GM12878 (cell line): ENCODE results near the gene NIN. TPM values are rescaled to one million over a fixed set of nuclear protein-coding genes. Genes with fewer than 3 reads are reported as not detected.

Experiments used
- ATAC-seq: fragments of 200-7000 bp; cut with Tn5 transposase; 3 replicates; pipeline ENCODE4 v1.9.1; 2020; ENCODE audit warnings: mild to moderate bottlenecking, moderate library complexity
- BruUV-seq: library from RNA; stranded (reverse); fragments of 400-500 nt; replicated peaks from 2 replicates; lab custom pipeline; 2021; lab: Mats Ljungman, UMichigan
- CTCF ChIA-PET: fragments of 300-600 bp; sonication (Branson Sonifier 250); formaldehyde crosslinking; extraction: SDS; loops from one replicate; lab custom pipeline; 2021; ENCODE audit warnings: inconsistent platforms; lab: Yijun Ruan, JAX
- POLR2A ChIA-PET: fragments of 350-600 bp; formaldehyde crosslinking; extraction: SDS; loops from one replicate; lab custom pipeline; 2021; ENCODE audit warnings: inconsistent platforms; lab: Charles Lee
- RAD21 ChIA-PET: fragments of 300-600 bp; sonication (Branson Sonifier 250); formaldehyde crosslinking; loops from one replicate; lab custom pipeline; 2023; ENCODE audit warnings: antibody characterized with exemption; ENCODE audit not compliant: unreplicated experiment; lab: Charles Lee
- SMC1A ChIA-PET: fragments of 300-600 bp; sonication (Branson Sonifier 250); formaldehyde crosslinking; loops from one replicate; lab custom pipeline; 2023; ENCODE audit not compliant: unreplicated experiment, uncharacterized antibody; lab: Charles Lee
- DNase-seq: peaks from one replicate; pipeline ENCODE4 v3.0.0-alpha.2; 2011; ENCODE audit warnings: low read depth, low spot score
- FAIRE-seq: peaks from 3 replicates; lab custom pipeline; 2011; peaks lifted over from hg19 to GRCh38; lab: Jason Lieb, UNC
- H2AFZ ChIP-seq: 2 replicates; pipeline ENCODE4 v1.6.0; 2011; ENCODE audit warnings: low read depth, low read length, control low read depth; ENCODE audit not compliant: control insufficient read depth
- H3K27ac ChIP-seq: 2 replicates; pipeline ENCODE4 v1.5.1; 2011; ENCODE audit warnings: control low read depth; ENCODE audit not compliant: control insufficient read depth, insufficient read depth
- H3K27me3 ChIP-seq, 2 experiments: replicated peaks in 1 of 2; 2 replicates each; pipeline versions ENCODE4 v1.6.0 to v1.6.1; 2011; ENCODE audit warnings: low read length in 1 of 2; ENCODE audit not compliant: control insufficient read depth in 2 of 2, insufficient read depth in 2 of 2
- H3K36me3 ChIP-seq, 2 experiments: 2 replicates each; pipeline ENCODE4 v1.5.1; 2011; ENCODE audit warnings: low read length in 1 of 2; ENCODE audit not compliant: control insufficient read depth in 2 of 2, insufficient read depth in 2 of 2
- H3K4me1 ChIP-seq: 2 replicates; pipeline ENCODE4 v1.6.1; 2011; ENCODE audit warnings: mild to moderate bottlenecking, low read length, moderate library complexity, mixed read lengths; ENCODE audit not compliant: control insufficient read depth, insufficient read depth
- H3K4me2 ChIP-seq: 2 replicates; pipeline ENCODE4 v1.6.0; 2011; ENCODE audit warnings: control low read depth; ENCODE audit not compliant: control insufficient read depth, insufficient read depth
- H3K4me3 ChIP-seq: fragments of 200-600 bp; sonication (generic); 2 replicates; pipeline ENCODE4 v1.5.1; 2016
- H3K79me2 ChIP-seq: 2 replicates; pipeline ENCODE4 v1.6.0; 2011; ENCODE audit warnings: low read length; ENCODE audit not compliant: control insufficient read depth, insufficient read depth
- H3K9ac ChIP-seq: 2 replicates; pipeline ENCODE4 v1.8.0; 2011; ENCODE audit warnings: low read length, control low read depth, mixed read lengths; ENCODE audit not compliant: control insufficient read depth, insufficient read depth
- H3K9me3 ChIP-seq: replicated peaks from 3 replicates; pipeline ENCODE4 v1.5.1; 2011; ENCODE audit warnings: mild to moderate bottlenecking, low read length; ENCODE audit not compliant: control insufficient read depth, insufficient read depth
- H4K20me1 ChIP-seq: 2 replicates; pipeline ENCODE4 v1.6.0; 2011; ENCODE audit not compliant: control insufficient read depth, insufficient read depth
- KDM1A ChIP-seq: fragments of 200-600 bp; sonication (generic); IDR thresholded peaks from 2 replicates; pipeline ENCODE4 v1.6.1; 2016; ENCODE audit warnings: borderline replicate concordance
- MYB ChIP-seq: fragments of 150-350 bp; IDR thresholded peaks from 2 replicates; pipeline ENCODE4 v1.6.1; 2014; ENCODE audit warnings: mild to moderate bottlenecking, low read depth, low read length, borderline replicate concordance
- RFX5 ChIP-seq: IDR thresholded peaks from 2 replicates; pipeline ENCODE4 v1.6.1; 2011; ENCODE audit warnings: low read depth, low read length, improper control_type of control experiment
- SP1 ChIP-seq: IDR thresholded peaks from one replicate; pipeline ENCODE4 v1.6.1; 2011; ENCODE audit warnings: low read depth, low read length
- STAT1 ChIP-seq: fragments of 450-650 bp; conservative IDR thresholded peaks from 2 replicates; pipeline ENCODE4 v1.6.1; 2014; ENCODE audit warnings: antibody characterized with exemption, mild to moderate bottlenecking
- TCF12 ChIP-seq: IDR thresholded peaks from 2 replicates; pipeline ENCODE4 v1.6.1; 2011; ENCODE audit warnings: low read depth, mild to moderate bottlenecking, low read length
- USF2 ChIP-seq: IDR thresholded peaks from 2 replicates; pipeline ENCODE4 v1.6.1; 2011; ENCODE audit warnings: low read depth, low read length, improper control_type of control experiment, borderline replicate concordance
- YBX1 ChIP-seq: fragments of 450-650 bp; IDR thresholded peaks from 2 replicates; pipeline ENCODE4 v1.6.1; 2016; ENCODE audit warnings: antibody characterized with exemption
- WGBS: methylation state at CpG from one replicate; pipeline ENCODE4 v1.1.6; 2016; ENCODE audit warnings: low lambda C conversion rate; ENCODE audit not compliant: insufficient replicate concordance, insufficient coverage; ENCODE audit errors: missing lambda C conversion rate; 5-methylcytosine and 5-hydroxymethylcytosine counted together
- in situ Hi-C: fragments of 300-500 bp; cut with MboI; formaldehyde crosslinking; loops from 9 replicates; pipeline ENCODE4 v1.14.3; 2018; ENCODE audit warnings: mixed read lengths
- intact Hi-C: fragments of 100-400 bp; cut with micrococcal nuclease; formaldehyde crosslinking; loops from one replicate; pipeline ENCODE4 v1.14.2; 2022; ENCODE audit not compliant: unreplicated experiment
- polyA plus RNA-seq, 11 experiments: library from polyadenylated mRNA; depleted of rRNA in 4 of 11; unstranded in 6 of 11; stranded (reverse) in 5 of 11; fragments of >200 nt; fragmentation: Nextera tagmentation in 4 of 11; fragmentation: Illumina TruSeq in 1 of 11; extraction: Ambion mirVana in 4 of 11; extraction: Trizol in 1 of 11; gene quantifications; 1 replicate in 1 of 11; 2 replicates in 10 of 11; pipeline versions ENCODE4 v1.2.1 to v1.2.3, GENCODE V29; 2011 to 2016; ENCODE audit warnings: inconsistent platforms in 2 of 11, missing spikeins in 2 of 11, low read depth in 1 of 11
- total RNA-seq, 4 experiments: library from RNA; depleted of rRNA in 3 of 4; stranded (reverse); fragments of >200 nt in 3 of 4; fragmentation: Illumina TruSeq in 1 of 4; extraction: Trizol in 1 of 4; gene quantifications; 2 replicates each; pipeline versions ENCODE4 v1.2.1 to v1.2.3, GENCODE V29; 2013 to 2021

Gene NIN
- total and polyA plus RNA-seq, 10 of the 15 experiments (the other 5 are each of a cell fraction or from before 2014, with no cell fraction given) = 16.2 to 135 (median 70.3) TPM

DNA sequence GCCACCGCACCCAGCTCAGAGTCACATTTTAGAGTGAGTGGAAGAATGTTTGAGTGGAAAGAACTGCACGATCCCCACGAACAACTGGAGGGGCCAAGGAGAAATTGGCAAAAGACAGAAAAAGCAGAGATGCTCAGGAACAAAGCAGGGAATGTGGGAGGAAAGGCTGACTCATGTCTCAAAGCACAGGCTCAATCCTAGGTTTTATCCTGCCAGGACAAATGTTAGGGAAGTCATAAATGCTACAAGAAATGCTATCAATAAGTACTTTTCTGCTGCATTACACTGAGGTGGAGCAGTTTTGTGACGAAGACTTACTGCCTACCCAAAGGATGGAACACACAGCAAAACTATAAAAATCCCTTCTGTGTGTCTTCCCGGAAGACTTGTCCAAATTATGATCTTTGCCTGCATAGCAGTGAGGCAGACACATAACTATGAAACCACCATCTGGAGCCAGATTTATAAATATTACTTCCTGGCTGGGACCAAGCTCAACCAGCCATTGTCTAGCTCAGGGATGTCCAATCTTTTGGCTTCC lies 26.7 kb downstream of the NIN start:
- CTCF ChIA-PET = interaction anchor here (1.1 to 2.9 kb wide), 6 partner anchors 8 to 185 kb away, joined by 3 to 8 read pairs (median 4); no protein-coding TSS in a partner anchor
- FAIRE-seq (no peak), ATAC-seq (no peak), DNase-seq (no peak)
- WGBS = 91% methylated on average over 5 of the region's 5 CpGs
- POLR2A ChIA-PET = interaction anchor here (1.0 to 1.1 kb wide), 3 partner anchors 14 to 24 kb away, joined by 3 to 4 read pairs (median 4); no protein-coding TSS in a partner anchor
- SMC1A ChIA-PET = interaction anchor here (1.7 to 2.2 kb wide), 3 partner anchors 10 to 16 kb away, joined by 5 to 8 read pairs (median 5); no protein-coding TSS in a partner anchor
- Histone ChIP-seq H3K4me2 (no peak overlapping the region), H3K4me1 (no peaks in the 10 kb centered on the region), H4K20me1 (no peaks in the 10 kb centered on the region), H3K9me3 (no peaks in the 10 kb centered on the region), H3K36me3 (peaks cover 13 to 25% of the 10 kb centered on the region in 2 experiments), H3K9ac (no peak overlapping the region), H3K4me3 (no peak overlapping the region), H3K27ac (no peak overlapping the region), H3K27me3 (no peaks in the 10 kb centered on the region), H3K79me2 (peaks cover 51% of the 10 kb centered on the region), H2AFZ (no peak overlapping the region)
- no peak for TF ChIP-seq TCF12
- TF ChIP-seq STAT1 = no peak
- TF ChIP-seq RFX5 = no peak
- TF ChIP-seq MYB = no peak
- TF ChIP-seq USF2 = no peak
- TF ChIP-seq KDM1A = no peak
- no peak for TF ChIP-seq YBX1
- TF ChIP-seq SP1 = no peak
- RAD21 ChIA-PET = no interaction called here
- in situ Hi-C loops = no loop called here
- intact Hi-C loops = no loop called here
- no TSS peak for BruUV-seq
